HG03103 (cell line): ENCODE measurements around the gene BARHL2.

Source experiments
- ATAC-seq: cut with Tn5 transposase; IDR thresholded peaks from one replicate; pipeline ENCODE4 v1.9.1; 2021; ENCODE audit warnings: low read depth; ENCODE audit not compliant: unreplicated experiment

BARHL2 gene

DNA sequence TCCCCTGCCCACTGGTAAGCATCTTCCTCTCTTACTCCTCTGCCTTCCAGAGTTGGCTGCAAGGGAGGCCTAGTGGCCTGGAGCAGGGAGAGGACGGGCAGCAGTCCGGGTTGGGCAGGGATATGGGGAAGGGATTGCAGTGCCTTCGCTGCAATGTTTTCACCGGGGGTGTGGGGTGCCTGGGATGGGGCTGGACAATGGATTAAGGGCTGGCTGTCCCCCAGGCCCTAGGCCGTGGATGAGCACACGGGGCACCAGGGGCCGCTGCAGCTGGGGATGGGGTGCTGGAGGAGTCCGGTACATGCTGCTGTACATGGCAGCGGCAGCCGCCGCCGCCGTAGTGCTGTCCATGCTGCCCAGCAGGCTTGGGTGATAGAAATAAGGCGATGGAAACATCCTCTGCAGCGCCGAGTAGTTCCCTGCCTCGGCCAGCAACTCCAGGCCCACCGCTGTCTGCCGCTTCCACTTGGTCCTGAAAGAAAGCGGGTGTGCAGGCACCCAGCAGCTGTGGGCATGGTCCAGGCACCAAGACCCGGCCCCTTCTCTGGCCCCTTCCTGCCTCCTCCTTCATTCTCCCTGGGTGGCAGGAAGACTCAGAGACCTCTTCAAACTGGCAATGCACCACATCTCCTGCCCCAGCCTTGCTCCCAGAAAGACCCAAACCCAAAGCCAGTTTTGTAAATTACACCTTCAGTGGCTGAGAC lies 4.8 kb downstream of the BARHL2 start:
- ATAC-seq: no peak

DNA sequence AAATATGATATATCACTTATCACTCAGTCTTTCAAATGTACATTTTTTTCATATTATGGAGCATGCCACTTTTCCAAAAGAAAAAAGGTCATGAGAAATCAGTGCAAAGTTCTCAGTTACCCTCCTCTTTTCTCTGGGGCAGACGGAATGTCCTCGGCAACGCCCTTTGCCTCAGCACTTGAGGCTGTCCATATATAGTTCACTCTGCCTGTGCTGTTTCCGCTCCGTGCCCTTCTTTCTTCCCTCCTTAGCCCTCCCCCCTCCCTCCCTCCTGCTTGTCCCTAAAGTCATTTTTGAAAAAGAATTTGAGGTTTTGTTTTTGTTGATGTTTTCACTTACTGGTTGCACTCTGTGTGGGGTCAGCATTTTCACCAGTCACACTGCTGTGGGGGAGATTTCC lies 5.4 kb downstream of the BARHL2 start:
- no peak for ATAC-seq

DNA sequence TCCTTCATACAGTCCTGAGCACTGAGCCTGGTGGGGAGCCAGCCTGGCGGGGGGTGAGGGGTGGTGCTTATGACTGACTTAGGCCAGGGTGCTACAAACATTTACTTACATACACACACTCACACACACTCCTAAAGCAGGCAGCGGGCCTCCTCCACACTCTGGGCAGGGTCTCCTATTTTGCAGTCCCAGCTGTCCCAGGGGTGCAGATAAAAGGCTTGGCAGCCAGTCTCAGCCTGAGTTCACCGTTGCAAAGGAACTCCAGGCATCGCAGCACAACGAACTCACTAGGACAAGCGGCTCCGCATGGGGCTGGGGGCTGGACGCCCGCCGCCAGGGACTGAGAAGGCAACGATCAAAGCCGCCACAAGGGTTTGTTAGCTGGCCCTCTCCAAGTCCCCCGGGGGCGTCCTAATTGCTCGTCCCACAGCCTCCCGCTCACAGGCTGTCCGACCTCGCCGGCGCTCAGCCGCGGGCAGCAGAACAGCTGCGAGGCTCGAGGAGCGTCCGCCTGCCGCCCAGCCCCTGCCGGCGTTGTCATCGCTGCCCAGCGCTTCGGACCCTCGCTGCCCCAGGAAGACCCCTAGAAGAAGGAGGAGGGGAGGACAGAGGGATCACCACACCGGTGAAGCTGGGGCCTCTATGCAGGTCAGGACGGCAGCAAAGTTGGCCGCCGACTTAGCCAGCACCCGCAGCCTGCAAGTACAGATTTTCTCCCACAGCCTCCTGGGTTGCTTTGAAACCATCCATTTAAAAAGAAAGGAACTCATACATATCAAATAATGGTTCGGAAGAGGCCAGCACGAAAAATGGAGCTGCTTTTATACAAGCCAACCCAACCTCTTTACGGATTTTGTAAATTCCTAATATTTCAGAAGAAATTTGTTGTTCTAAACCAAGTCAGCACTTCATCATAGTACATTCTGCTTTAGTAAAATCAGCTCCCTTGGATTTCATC lies 6.2 kb downstream of the BARHL2 start:
- no peak for ATAC-seq

DNA sequence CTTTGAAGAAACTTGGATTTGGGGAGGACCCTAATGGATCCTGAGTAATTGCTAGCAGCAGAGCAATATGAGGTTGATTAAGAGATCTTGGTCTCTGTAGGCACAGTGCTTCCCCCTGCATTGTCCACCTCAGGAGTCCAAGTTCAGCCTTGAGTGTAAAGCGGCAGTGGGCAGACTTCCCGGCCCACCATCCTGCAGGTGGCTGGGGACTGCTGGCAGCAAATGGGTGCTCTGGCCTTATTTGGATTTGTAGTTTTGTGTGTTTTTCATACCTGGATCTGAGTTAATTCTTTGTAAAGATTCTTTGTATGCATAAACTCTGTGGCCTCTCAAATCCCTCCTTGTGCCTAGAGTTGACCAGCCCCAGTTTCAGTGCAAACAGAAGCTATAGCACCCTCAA lies 7.6 kb downstream of the BARHL2 start:
- ATAC-seq: no peak

DNA sequence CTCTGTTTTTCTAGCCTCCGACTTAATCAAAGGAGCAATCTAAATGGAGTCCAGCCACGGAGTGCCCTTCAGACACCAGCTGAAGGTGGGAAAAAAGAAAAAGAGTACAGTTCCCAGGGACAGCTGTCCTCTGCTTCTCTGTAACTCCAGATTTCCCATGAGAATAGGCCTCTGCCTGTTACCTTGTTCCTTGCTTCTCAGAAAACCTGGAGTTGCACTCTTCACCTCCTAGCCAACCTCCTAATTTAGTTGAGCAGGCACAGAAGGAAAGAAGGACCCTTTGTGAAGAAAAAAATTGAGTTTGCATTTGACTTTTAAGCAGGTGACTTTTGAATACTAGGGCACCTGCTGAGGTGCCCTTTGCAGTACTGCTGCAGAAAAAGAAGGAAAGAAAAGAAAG lies 8.3 kb downstream of the BARHL2 start:
- ATAC-seq: no peak

DNA sequence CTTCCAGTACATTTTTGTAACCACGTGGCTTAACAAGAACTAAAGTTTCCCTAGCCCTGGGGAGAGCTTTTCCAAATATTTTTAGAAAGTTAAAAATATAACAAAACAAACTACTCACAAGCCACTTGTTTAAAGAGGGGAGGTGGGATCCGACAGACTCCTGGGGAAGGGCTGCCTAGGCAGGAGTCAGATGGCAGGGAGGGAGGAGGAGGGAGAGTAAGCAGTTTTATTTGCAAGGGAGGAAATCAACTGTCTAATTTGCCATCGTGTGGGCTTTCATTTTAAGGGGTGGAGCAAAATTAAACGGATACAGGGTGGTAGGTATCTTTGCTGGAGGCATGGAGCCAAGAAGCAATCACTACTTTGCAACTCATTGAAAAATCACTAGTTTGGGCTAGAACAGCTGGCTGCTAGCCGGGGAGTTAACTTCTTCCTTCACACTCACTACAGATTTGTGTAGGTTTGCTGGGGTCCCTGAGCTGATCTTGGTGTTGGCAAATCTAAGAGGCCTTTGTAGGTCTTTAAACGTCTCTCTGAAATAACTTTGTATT lies 8.8 kb downstream of the BARHL2 start:
- ATAC-seq: no peak

DNA sequence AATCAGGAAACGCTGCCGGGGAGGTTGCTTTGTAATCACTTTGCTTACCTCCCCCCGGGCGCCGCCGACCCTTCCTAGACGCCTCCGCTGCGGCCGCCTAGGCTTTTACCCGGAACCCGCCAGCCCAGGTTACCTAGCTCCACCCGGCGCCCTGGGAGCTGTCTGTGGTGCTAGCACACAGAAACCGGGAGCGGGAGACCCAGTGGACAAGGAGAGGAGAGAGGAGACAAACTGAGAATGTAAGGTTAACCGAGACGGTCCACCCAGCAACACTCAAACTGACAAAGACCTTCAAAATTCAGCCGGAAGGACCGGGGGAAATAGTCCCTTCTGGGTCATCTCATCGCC lies 9.8 kb downstream of the BARHL2 start:
- no peak for ATAC-seq

DNA sequence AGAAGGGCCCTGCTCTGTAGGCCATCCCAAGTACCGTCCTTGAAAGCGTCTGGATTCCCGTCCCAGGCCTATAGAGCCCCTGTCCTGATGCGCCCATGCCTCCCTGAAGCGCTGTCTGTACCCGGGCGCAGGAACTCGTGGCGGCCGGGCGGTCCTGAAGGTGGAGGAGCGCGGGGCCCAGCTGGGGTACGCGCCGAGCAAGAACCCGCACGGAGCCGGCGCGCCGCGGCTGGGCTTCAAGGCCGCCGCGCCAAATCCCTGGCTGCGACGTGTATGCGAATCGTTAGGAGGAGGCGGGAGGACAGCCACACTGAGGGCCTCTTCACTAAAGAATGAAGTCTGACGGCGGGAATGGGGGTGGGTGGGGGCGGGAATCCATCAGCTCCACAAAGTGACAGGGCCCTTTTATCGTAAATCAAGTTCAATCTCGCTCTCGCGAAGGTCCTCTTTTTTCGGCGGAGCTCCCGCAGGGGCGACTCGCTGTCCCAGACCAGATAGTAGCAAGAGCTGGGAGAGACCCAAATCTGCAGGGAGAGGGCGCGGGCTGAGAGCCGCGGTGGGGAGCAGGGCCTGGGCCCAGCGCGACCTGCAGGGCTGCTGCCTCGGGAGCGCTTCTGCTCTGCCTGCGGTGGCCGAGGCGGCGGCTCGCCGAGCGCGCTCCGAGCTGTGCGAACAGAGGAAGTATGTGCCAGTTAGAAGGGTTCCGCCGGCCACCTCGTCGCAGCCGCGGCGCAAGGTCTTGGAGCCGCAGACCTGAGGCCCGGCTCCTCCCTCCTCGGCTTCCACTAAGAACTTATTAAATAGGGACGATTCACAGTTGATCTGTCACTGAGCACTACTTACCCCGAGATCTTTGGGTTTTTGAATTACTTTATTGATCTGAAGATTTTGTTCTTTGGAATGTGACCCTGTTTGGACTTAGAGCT lies 10.4 kb downstream of the BARHL2 start:
- ATAC-seq: no peak

DNA sequence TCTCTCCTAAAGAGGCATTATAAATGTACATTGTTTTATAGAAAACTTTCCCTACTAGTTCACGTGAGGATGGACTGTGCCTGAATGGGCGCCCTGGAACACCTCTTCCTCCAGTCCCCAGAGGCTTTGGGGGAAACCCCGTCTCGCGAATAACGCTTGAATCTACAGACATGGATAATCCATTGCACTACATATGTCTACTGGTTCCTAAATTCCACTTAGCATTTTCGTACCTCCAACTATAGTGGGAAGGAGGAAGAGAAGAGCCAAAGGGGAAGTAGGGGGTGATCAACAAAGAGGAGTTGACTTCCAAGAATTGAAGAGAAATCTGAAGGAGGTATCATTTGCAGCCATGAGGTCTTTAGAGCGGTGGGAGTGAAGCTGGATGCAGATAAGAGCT lies 11.1 kb downstream of the BARHL2 start:
- no peak for ATAC-seq

DNA sequence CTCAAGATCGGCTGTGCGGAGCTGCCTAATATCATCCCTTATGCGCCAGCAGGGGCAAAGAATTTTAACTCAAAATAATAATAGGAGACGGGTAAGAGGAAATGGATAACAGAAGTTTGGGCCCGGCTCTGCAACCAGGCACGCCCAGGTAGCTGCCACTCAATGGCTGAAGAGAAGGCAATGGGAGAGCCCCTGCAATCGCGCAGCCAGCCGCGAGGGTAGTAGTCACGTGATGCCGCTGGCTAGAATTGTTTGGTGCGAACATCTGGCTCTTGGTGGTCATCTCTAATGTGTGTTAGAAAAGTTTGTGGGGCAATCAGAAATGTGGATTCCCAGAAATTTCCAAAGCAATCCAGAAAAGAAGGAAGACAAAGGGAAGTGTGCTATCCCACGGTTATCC lies 12.3 kb downstream of the BARHL2 start:
- ATAC-seq: no peak

DNA sequence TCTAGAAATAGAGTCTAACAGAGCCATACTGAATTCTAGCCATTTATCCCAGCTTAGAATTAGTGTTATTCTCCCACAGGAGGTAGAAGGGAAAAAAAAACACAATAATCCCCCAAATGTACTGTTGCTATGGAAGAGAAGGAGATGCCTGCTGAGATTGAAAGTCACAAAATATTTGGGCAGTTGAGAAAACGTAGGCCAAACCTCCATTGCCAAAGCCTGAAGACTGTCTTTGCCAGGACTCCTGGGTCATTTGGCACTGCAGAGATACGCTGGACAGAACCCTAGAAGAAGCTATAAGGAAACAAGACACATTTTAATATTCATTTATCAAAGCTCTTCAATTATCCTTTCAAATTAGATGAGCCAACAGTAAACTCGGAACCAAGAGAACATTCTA lies 22.3 kb downstream of the BARHL2 start:
- no peak for ATAC-seq

DNA sequence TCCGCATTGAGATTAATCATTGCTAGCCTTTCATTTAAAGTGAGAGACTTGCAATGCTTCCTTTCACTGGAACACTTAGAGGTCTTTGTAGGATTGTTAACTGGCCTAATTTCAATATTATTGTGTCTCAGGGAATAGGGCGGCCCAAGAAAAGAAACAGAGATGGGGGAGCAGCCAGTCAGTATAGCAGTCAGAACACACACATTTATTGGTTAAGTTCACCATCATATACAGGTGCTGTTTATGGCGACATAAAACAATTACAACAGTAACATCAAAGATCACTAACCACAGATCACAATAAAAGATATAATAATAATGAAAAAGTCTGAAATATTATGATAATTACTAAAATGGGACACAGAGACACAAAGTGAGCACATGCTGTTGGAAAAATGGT lies 29.4 kb downstream of the BARHL2 start:
- no peak for ATAC-seq

DNA sequence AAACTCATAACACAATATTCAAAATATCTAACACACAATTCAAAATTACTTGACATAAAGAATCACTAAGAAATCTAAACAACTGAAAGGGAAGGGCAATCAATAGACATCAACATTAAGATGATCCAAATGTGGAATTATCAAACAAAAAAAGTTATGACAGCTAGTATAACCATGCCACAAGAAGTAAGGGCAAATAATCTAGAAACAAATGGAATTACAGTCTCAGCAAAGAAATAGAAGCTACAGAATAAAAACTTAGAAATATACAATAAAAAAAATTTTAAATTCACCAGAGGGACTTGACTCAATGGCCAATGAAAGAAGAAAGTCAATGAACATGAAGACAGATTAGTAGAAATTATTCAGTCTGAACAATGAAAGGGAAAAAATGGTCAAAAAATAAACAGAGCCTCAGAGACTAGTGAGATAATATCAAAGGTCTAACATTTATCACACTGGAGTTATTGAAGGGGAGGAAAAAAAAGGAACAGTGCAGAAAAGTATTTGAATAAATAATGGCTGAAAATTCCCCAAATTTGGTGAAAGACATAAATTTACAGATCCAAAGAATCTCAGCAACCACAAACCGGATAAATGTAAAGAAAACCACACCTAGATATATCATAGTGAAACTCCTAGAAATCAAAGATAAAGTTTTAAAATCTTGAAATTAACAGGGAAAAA lies 41.8 kb downstream of the BARHL2 start:
- no peak for ATAC-seq

DNA sequence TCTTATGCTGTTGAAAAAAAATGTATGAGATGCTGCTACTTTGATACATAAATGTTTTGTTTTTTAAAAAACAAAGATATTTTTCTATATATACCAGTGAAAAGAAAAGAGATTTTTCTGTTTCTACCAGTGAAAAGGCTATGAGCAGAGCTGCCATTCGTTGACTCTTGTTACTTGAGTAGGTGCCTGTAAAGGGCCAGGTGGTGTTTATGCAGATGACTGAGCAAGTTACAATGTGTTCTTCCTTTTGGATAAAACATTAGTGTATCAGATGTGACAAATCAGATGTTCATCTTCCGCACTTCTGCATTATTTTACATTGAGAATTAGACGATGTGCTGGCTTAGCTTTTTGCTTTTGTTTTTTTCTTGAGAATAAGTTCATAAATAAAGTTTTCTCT lies 45.4 kb downstream of the BARHL2 start:
- ATAC-seq: no peak

DNA sequence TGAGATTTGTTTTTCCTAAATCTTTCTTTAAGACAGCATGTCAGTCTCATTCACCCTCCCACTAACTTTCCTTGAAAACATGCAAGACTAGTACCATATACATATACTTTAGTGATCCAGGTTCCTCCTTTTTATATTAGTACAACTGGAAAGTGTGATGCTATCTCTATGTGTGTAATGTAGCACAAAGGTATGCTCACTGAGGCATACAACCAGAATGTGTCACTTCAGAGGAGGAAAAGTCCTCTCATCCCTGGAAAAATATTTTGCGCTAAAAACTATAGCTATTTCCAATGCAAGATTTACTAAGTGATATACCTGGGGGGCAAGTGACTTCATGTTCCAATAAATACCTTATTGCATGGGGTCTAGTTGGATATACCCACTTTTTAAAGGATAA lies 45.9 kb downstream of the BARHL2 start:
- ATAC-seq: no peak
